Testis (tissue), 2 donors: ENCODE results near the gene CACNA2D4.

ENCODE experiments used
- POLR2A ChIP-seq: fragments of 450-650 bp; IDR thresholded peaks from one replicate; pipeline ENCODE4 v1.6.1; 2017; ENCODE audit warnings: antibody characterized with exemption, mild to moderate bottlenecking, moderate library complexity
- TF ChIP-seq, protein P1 (sequence below), 3 experiments: fragments of 450-650 bp in 2 of 3; fragments of 200-600 bp in 1 of 3; sonication (generic) in 1 of 3; IDR thresholded peaks; one replicate each; pipeline ENCODE4 v1.5.1; 2016 to 2019; ENCODE audit warnings: antibody characterized with exemption in 3 of 3, mild to moderate bottlenecking in 2 of 3, moderate library complexity in 1 of 3

- TF ChIP-seq POLR2A = no peak
- TF ChIP-seq, protein P1, sequence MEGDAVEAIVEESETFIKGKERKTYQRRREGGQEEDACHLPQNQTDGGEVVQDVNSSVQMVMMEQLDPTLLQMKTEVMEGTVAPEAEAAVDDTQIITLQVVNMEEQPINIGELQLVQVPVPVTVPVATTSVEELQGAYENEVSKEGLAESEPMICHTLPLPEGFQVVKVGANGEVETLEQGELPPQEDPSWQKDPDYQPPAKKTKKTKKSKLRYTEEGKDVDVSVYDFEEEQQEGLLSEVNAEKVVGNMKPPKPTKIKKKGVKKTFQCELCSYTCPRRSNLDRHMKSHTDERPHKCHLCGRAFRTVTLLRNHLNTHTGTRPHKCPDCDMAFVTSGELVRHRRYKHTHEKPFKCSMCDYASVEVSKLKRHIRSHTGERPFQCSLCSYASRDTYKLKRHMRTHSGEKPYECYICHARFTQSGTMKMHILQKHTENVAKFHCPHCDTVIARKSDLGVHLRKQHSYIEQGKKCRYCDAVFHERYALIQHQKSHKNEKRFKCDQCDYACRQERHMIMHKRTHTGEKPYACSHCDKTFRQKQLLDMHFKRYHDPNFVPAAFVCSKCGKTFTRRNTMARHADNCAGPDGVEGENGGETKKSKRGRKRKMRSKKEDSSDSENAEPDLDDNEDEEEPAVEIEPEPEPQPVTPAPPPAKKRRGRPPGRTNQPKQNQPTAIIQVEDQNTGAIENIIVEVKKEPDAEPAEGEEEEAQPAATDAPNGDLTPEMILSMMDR (IDR thresholded peaks at IDR 0.05) = no peak
Observed at GRCh38 chr12:1910468-1910867, 8.0 kb downstream of the CACNA2D4 start.
